Keratinocyte (primary cell): Measurements from ENCODE around the gene GLI3.

Experiments
- CTCF ChIP-seq, 3 experiments: IDR thresholded peaks in 1 of 3; conservative IDR thresholded peaks in 1 of 3; optimal IDR thresholded peaks in 1 of 3; 2 replicates in 2 of 3; 3 replicates in 1 of 3; pipeline versions ENCODE3 to v1.5.1; 2011; ENCODE audit warnings: low read length in 3 of 3, mild to moderate bottlenecking in 3 of 3, moderate library complexity in 2 of 3, control low read depth in 1 of 3, inconsistent platforms in 1 of 3; ENCODE audit not compliant: insufficient read depth in 2 of 3; ENCODE audit errors: extremely low read depth in 1 of 3
- EZH2 ChIP-seq: IDR thresholded peaks from one replicate; pipeline ENCODE4 v1.6.1; 2012; ENCODE audit warnings: inconsistent platforms, mild to moderate bottlenecking, low read length, moderate library complexity

DNA sequence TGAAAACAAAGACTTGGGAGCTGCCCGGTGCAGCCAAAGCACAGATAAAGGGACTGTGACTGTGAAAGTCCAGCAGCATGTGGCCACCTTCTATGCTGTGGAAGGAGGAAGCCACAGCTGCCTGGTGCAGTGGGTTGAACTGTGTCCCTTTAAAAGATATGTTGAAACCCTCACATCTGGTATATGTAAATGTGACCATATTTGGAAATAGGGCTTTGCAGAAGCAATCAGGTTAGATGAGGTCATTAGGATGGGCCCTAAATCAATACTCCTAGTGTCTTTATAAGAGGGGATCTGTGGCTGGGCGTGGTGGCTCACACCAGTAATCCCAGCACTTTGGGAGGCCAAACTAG is 136.9 kb downstream of the GLI3 start:
- TF ChIP-seq CTCF (optimal IDR thresholded peaks at IDR 0.05 in 1 of 3, IDR thresholded peaks at IDR 0.05 in 1 of 3, conservative IDR thresholded peaks at IDR 0.05 in 1 of 3; ENCODE audit: extremely low read depth in 1 of 3, insufficient read depth in 2 of 3, low read length in 3 of 3) = no peak
- no peak for TF ChIP-seq EZH2
